ENCODE measurements around the gene EFNB2.

- TF ChIP-seq POLR2A (IDR thresholded peaks at IDR 0.05; ENCODE audit: low read depth) (no peak), POLR2AphosphoS5 (IDR thresholded peaks at IDR 0.05) (no peak)
- TF ChIP-seq, protein P1, sequence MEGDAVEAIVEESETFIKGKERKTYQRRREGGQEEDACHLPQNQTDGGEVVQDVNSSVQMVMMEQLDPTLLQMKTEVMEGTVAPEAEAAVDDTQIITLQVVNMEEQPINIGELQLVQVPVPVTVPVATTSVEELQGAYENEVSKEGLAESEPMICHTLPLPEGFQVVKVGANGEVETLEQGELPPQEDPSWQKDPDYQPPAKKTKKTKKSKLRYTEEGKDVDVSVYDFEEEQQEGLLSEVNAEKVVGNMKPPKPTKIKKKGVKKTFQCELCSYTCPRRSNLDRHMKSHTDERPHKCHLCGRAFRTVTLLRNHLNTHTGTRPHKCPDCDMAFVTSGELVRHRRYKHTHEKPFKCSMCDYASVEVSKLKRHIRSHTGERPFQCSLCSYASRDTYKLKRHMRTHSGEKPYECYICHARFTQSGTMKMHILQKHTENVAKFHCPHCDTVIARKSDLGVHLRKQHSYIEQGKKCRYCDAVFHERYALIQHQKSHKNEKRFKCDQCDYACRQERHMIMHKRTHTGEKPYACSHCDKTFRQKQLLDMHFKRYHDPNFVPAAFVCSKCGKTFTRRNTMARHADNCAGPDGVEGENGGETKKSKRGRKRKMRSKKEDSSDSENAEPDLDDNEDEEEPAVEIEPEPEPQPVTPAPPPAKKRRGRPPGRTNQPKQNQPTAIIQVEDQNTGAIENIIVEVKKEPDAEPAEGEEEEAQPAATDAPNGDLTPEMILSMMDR (IDR thresholded peaks at IDR 0.05) = no peak
Measured at GRCh38 chr13:106527826-106528225, 7.6 kb downstream of the EFNB2 start.

All from esophagus muscularis mucosa (tissue), 3 donors.